Vagina (tissue), 2 donors: ENCODE measurements around the gene TPX2.

ENCODE experiments used
- CTCF ChIP-seq, 3 experiments: fragments of 450-650 bp in 2 of 3; fragments of 200-600 bp in 1 of 3; sonication (generic) in 1 of 3; IDR thresholded peaks; one replicate each; pipeline ENCODE4 v1.5.1; 2017 to 2019; ENCODE audit warnings: antibody characterized with exemption in 3 of 3, mild to moderate bottlenecking in 2 of 3, moderate library complexity in 2 of 3
- POLR2A ChIP-seq, 2 donors: fragments of 450-650 bp; IDR thresholded peaks; one replicate each; pipeline ENCODE4 v1.6.1; 2017; ENCODE audit warnings: antibody characterized with exemption in 2 of 2, mild to moderate bottlenecking in 2 of 2, moderate library complexity in 2 of 2
- POLR2AphosphoS5 ChIP-seq, 2 donors: sonication (generic); formaldehyde crosslinking; IDR thresholded peaks; one replicate each; pipeline ENCODE4 v1.9.0; 2017; ENCODE audit warnings: antibody characterized with exemption in 2 of 2, mild to moderate bottlenecking in 2 of 2, low read depth in 1 of 2; ENCODE audit not compliant: insufficient read depth in 1 of 2

DNA sequence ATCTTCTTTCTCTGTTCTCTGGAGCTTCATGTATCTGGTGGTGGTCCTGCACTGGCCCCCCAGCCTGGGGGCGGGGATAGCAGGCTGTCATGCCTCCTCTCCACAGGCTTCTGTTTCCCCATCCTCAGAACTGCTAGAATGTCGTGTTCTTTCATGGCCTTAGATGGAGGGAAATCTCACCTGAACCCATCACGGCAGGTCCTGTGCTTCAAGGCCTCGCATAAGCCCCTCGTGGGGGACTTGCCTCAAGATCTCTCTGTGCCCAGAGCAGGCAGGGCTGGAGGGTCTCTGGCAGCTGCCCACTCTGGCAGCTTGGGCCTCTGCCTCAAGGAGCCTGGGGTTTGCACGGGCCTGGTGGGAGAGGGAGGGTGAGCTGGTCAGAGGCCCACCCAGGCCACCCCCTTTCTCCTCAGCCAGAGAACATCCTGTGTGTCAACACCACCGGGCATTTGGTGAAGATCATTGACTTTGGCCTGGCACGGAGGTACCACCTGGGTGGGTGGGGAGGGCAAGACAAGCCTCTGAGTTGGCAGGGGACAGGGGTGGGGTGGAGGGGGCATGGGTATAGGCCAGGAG, 91.4 kb downstream of the TPX2 start:
- TF ChIP-seq CTCF (IDR thresholded peaks at IDR 0.05) (no peak), POLR2A (IDR thresholded peaks at IDR 0.05) (no peak), POLR2AphosphoS5 (IDR thresholded peaks at IDR 0.05; ENCODE audit: insufficient read depth in 1 of 2, low read depth in 1 of 2) (no peak)
